Measurements from ENCODE around the gene SCFD2. TPM values are rescaled to one million over a fixed set of nuclear protein-coding genes. Genes with fewer than 3 reads are reported as not detected.

Gene SCFD2
- total and polyA plus RNA-seq, 10 of the 15 experiments (the other 5 are each of a cell fraction or from before 2014, with no cell fraction given), result 4.8 to 37.6 (median 24.9) TPM

- CTCF ChIA-PET, result interaction anchor here (1.7 kb wide), 1 partner anchor 11 kb away, joined by 3 read pairs; no protein-coding TSS in a partner anchor
- peak; percentile 49 for ATAC-seq
Measured at GRCh38 chr4:53365121-53365485, 758 bp downstream of the SCFD2 start.

More at GRCh38 chr4:53365121-53365485, 758 bp downstream of the SCFD2 start:
- Histone ChIP-seq H3K4me2 (ENCODE audit: control insufficient read depth, insufficient read depth) (peak overlapping the region; percentile 72), H4K20me1 (ENCODE audit: control insufficient read depth, insufficient read depth) (no peaks in the 10 kb centered on the region), H3K9ac (ENCODE audit: control insufficient read depth, insufficient read depth, low read length) (peak overlapping the region; percentile 75), H3K27me3 (replicated peaks in 1 of 2; ENCODE audit: control insufficient read depth in 2 of 2, insufficient read depth in 2 of 2, low read length in 1 of 2) (no peaks in the 10 kb centered on the region), H3K79me2 (ENCODE audit: control insufficient read depth, insufficient read depth, low read length) (peaks cover 49% of the 10 kb centered on the region), H3K4me3 (peak overlapping the region; percentile 95), H3K27ac (ENCODE audit: control insufficient read depth, insufficient read depth) (peak overlapping the region; percentile 81), H3K4me1 (ENCODE audit: control insufficient read depth, insufficient read depth, low read length) (no peaks in the 10 kb centered on the region), H2AFZ (ENCODE audit: control insufficient read depth, low read depth, low read length) (peak overlapping the region; percentile 96), H3K9me3 (replicated peaks; ENCODE audit: control insufficient read depth, insufficient read depth, low read length) (no peaks in the 10 kb centered on the region), H3K36me3 (ENCODE audit: control insufficient read depth in 2 of 2, insufficient read depth in 2 of 2, low read length in 1 of 2) (no peaks in the 10 kb centered on the region; a peak in 1 of 4 replicates)
- ChIA-PET SMC1A (ENCODE audit: uncharacterized antibody, unreplicated experiment) (interaction anchor here (0.7 to 4.9 kb wide), 3 partner anchors 10 to 354 kb away, joined by 3 to 32 read pairs (median 8); no protein-coding TSS in a partner anchor), POLR2A (interaction anchor here (0.7 to 2.8 kb wide), 3 partner anchors 14 to 694 kb away, joined by 3 to 32 read pairs (median 4); partner anchors contain the start of gene FIP1L1), RAD21 (ENCODE audit: unreplicated experiment) (interaction anchor here (1.3 kb wide), 1 partner anchor 15 kb away, joined by 4 read pairs; no protein-coding TSS in a partner anchor)
- in situ Hi-C loops (cut with MboI) (loop anchor here (25.0 kb wide), 1 partner anchor 653 kb away; no protein-coding TSS in a partner anchor), intact Hi-C loops (cut with micrococcal nuclease; ENCODE audit: unreplicated experiment) (no loop called here)
- WGBS (ENCODE audit: insufficient coverage, insufficient replicate concordance, low lambda C conversion rate, missing lambda C conversion rate), result 2% methylated on average over 8 of the region's 8 CpGs
- FAIRE-seq (no peak), DNase-seq (ENCODE audit: low read depth, low spot score) (no peak)
- no peak for TF ChIP-seq SUZ12 (IDR thresholded peaks at IDR 0.05; ENCODE audit: unreplicated experiment)
- TF ChIP-seq ATF2 (IDR thresholded peaks at IDR 0.05; ENCODE audit: low read length), result no peak
- no peak for TF ChIP-seq EP300 (IDR thresholded peaks at IDR 0.05; ENCODE audit: borderline replicate concordance in 1 of 2, control insufficient read depth in 1 of 2, low read depth in 2 of 2, low read length in 2 of 2)
- no peak for TF ChIP-seq HDAC2 (IDR thresholded peaks at IDR 0.05)
- TF ChIP-seq E2F4 (IDR thresholded peaks at IDR 0.05; ENCODE audit: low read depth, low read length), result no peak
- no peak for TF ChIP-seq NKRF (conservative IDR thresholded peaks at IDR 0.05)
- TF ChIP-seq FOS (IDR thresholded peaks at IDR 0.05; ENCODE audit: borderline replicate concordance, extremely low read depth, insufficient read length), result no peak
- TF ChIP-seq KDM1A (IDR thresholded peaks at IDR 0.05; ENCODE audit: borderline replicate concordance), result no peak
- no peak for TF ChIP-seq STAT1 (conservative IDR thresholded peaks at IDR 0.05)
- no peak for TF ChIP-seq GATAD2B (conservative IDR thresholded peaks at IDR 0.05; ENCODE audit: low read depth)
- no peak for TF ChIP-seq FOXM1 (IDR thresholded peaks at IDR 0.05; ENCODE audit: low read depth, low read length)
- TF ChIP-seq MYC (IDR thresholded peaks at IDR 0.05; ENCODE audit: insufficient read depth, insufficient read length, insufficient replicate concordance, low read length, severe bottlenecking), result no peak
- no peak for TF ChIP-seq ZBTB33 (IDR thresholded peaks at IDR 0.05)
- no peak for TF ChIP-seq SP1 (IDR thresholded peaks at IDR 0.05; ENCODE audit: low read depth, low read length)
- TF ChIP-seq ATF7 (IDR thresholded peaks at IDR 0.05; ENCODE audit: low read depth), result no peak
- TF ChIP-seq FOXK2 (IDR thresholded peaks at IDR 0.05), result no peak
- BruUV-seq (replicated peaks), result no TSS peak
